CD14-positive monocyte (primary cell): ENCODE measurements around the gene GUSB. TPM values are rescaled to one million over a fixed set of nuclear protein-coding genes. Genes with fewer than 3 reads are reported as not detected.

Experiments used
- DNase-seq, 3 donors: peaks; one replicate each; pipeline ENCODE4 v3.0.0-alpha.2; 2011 to 2022
- H2AFZ ChIP-seq: 2 replicates; pipeline ENCODE4 v1.6.0; 2012; ENCODE audit warnings: mild to moderate bottlenecking, low read depth, low read length, inconsistent platforms; ENCODE audit not compliant: insufficient read depth, poor library complexity, severe bottlenecking
- H3K27ac ChIP-seq, 2 donors: 1 replicate in 1 of 2; 2 replicates in 1 of 2; pipeline ENCODE4 v1.5.1; 2012 to 2013; ENCODE audit warnings: low read length in 2 of 2, control low read depth in 1 of 2, inconsistent platforms in 1 of 2, low read depth in 1 of 2, mild to moderate bottlenecking in 1 of 2
- H3K27me3 ChIP-seq, 2 donors: one replicate each; pipeline versions ENCODE4 v1.6.0 to v1.6.1; 2011 to 2013; ENCODE audit warnings: low read length in 2 of 2; ENCODE audit not compliant: control insufficient read depth in 2 of 2, insufficient read depth in 2 of 2
- H3K36me3 ChIP-seq, 2 donors: replicated peaks in 1 of 2; 1 replicate in 1 of 2; 2 replicates in 1 of 2; pipeline versions ENCODE4 v1.5.1 to v1.6.1; 2012 to 2013; ENCODE audit warnings: low read length in 2 of 2, control low read depth in 1 of 2, inconsistent platforms in 1 of 2, mild to moderate bottlenecking in 1 of 2; ENCODE audit not compliant: insufficient read depth in 2 of 2, control insufficient read depth in 1 of 2
- H3K4me1 ChIP-seq, 2 donors: 1 replicate in 1 of 2; 2 replicates in 1 of 2; pipeline versions ENCODE4 v1.5.1 to v1.6.1; 2012 to 2013; ENCODE audit warnings: low read length in 2 of 2, control low read depth in 1 of 2, inconsistent platforms in 1 of 2, mild to moderate bottlenecking in 1 of 2, moderate library complexity in 1 of 2; ENCODE audit not compliant: insufficient read depth in 2 of 2, control insufficient read depth in 1 of 2
- H3K4me2 ChIP-seq: replicated peaks from 2 replicates; pipeline ENCODE3; 2012; ENCODE audit warnings: low read length, moderate library complexity, mild to moderate bottlenecking; ENCODE audit not compliant: poor library complexity, severe bottlenecking; ENCODE audit errors: extremely low read depth
- H3K4me3 ChIP-seq, 3 experiments: fragments of 200-600 bp in 1 of 3; sonication (generic) in 1 of 3; replicated peaks in 1 of 3; 1 replicate in 2 of 3; 2 replicates in 1 of 3; pipeline ENCODE4 v1.5.1; 2011 to 2013; ENCODE audit warnings: low read length in 3 of 3, mild to moderate bottlenecking in 3 of 3, control low read depth in 2 of 3, low read depth in 2 of 3, inconsistent platforms in 1 of 3, moderate library complexity in 1 of 3
- H3K79me2 ChIP-seq: 2 replicates; pipeline ENCODE4 v1.6.0; 2012; ENCODE audit warnings: mild to moderate bottlenecking, control low read depth, inconsistent platforms, low read length, moderate library complexity; ENCODE audit not compliant: insufficient read depth
- H3K9ac ChIP-seq: 2 replicates; pipeline ENCODE4 v1.6.0; 2017; ENCODE audit warnings: low read length, mild to moderate bottlenecking; ENCODE audit not compliant: insufficient read depth, poor library complexity, severe bottlenecking
- H3K9me3 ChIP-seq, 2 donors: replicated peaks in 1 of 2; 1 replicate in 1 of 2; 2 replicates in 1 of 2; pipeline versions ENCODE4 v1.5.1 to v1.6.1; 2012 to 2013; ENCODE audit warnings: low read length in 2 of 2, control low read depth in 1 of 2; ENCODE audit not compliant: control insufficient read depth in 1 of 2, insufficient read depth in 1 of 2
- H4K20me1 ChIP-seq: 2 replicates; pipeline ENCODE4 v1.6.0; 2012; ENCODE audit warnings: mild to moderate bottlenecking, low read length, control low read depth, moderate library complexity; ENCODE audit not compliant: insufficient read depth
- H3K27ac Mint-ChIP-seq, 7 donors: one replicate each; pipeline ENCODE4 v1.8.0; 2020; ENCODE audit warnings: mild to moderate bottlenecking in 7 of 7, mixed read lengths in 7 of 7, moderate library complexity in 6 of 7, inconsistent platforms in 2 of 7
- H3K27me3 Mint-ChIP-seq, 3 donors: one replicate each; pipeline ENCODE4 v1.8.0; 2021 to 2022; ENCODE audit warnings: low read depth in 3 of 3, mild to moderate bottlenecking in 3 of 3, mixed read lengths in 3 of 3, moderate library complexity in 3 of 3, inconsistent platforms in 1 of 3
- H3K36me3 Mint-ChIP-seq, 2 donors: one replicate each; pipeline ENCODE4 v1.8.0; 2020; ENCODE audit warnings: mixed read lengths in 2 of 2, inconsistent platforms in 1 of 2, mild to moderate bottlenecking in 1 of 2
- H3K4me1 Mint-ChIP-seq: one replicate; pipeline ENCODE4 v1.8.0; 2020; ENCODE audit warnings: mild to moderate bottlenecking, mixed read lengths
- H3K4me3 Mint-ChIP-seq, 2 donors: one replicate each; pipeline ENCODE4 v1.8.0; 2020; ENCODE audit warnings: mild to moderate bottlenecking in 2 of 2, mixed read lengths in 2 of 2, moderate library complexity in 1 of 2
- H3K9me3 Mint-ChIP-seq, 7 donors: one replicate each; pipeline ENCODE4 v1.8.0; 2020 to 2022; ENCODE audit warnings: mixed read lengths in 7 of 7, mild to moderate bottlenecking in 6 of 7, moderate library complexity in 6 of 7, inconsistent platforms in 2 of 7
- WGBS: methylation state at CpG from one replicate; pipeline ENCODE4 v1.1.5; 2013; ENCODE audit warnings: missing lambda C conversion rate; ENCODE audit not compliant: insufficient coverage; 5-methylcytosine and 5-hydroxymethylcytosine counted together
- intact Hi-C, 2 donors: fragments of 100-400 bp; cut with micrococcal nuclease; formaldehyde crosslinking; loops; one replicate each; pipeline versions ENCODE4 v1.15.0 to v1.15.1; 2023
- polyA plus RNA-seq, 3 donors: library from polyadenylated mRNA; depleted of rRNA in 1 of 3; unstranded in 2 of 3; stranded (reverse) in 1 of 3; fragments of 300-500 nt in 2 of 3; fragments of >200 nt in 1 of 3; fragmentation: Illumina TruSeq in 2 of 3; gene quantifications; 1 replicate in 2 of 3; 2 replicates in 1 of 3; pipeline ENCODE4 v1.2.3, GENCODE V29; 2012 to 2021
- TF ChIP-seq, protein P1 (sequence below): fragments of 200-600 bp; IDR thresholded peaks from one replicate; pipeline ENCODE4 v1.8.0; 2022; ENCODE audit warnings: antibody characterized with exemption, mild to moderate bottlenecking

GUSB gene
- polyA plus RNA-seq, 3 donors: 113 to 121 (median 115) TPM

DNA sequence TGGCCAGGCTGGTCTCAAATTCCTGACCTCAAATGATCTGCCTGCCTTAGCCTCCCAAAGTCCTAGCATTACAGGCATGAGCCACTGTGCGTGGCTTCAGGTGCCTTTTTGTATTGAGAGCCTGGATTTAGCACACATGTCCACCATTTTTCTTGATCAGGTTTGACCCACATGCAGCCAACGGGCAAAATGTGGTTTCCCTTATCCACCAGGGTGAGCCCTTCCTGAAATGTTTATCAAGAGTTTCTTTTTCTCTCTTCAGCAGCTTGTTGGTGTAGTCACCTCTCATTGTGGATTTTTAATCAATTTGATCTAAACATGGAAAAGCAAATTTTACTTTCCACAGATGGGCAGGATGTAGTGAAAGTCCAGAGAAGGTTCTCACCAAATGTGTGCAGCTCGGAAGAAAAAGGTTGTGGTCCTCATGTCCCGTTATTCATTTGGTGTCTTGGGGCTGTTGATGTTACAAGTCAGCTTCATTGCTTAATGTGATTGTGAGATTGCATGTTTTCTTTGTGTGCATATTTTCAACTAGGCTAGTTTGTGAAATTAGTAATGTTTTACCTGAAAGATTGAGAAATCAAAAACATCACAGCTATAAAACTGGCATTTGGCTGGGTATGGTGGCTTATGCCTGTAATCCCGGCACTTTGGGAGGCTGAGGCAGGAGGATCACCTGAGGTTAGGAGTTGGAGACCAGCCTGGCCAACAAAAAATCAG is 28.9 kb downstream of the GUSB start:
- no peak overlapping the region for H3K9ac ChIP-seq
- no peaks in the 10 kb centered on the region for H3K9me3 Mint-ChIP-seq
- peak overlapping the region in 4 of 7 donors; percentile 4 to 65 (median 38) for H3K27ac Mint-ChIP-seq

DNA sequence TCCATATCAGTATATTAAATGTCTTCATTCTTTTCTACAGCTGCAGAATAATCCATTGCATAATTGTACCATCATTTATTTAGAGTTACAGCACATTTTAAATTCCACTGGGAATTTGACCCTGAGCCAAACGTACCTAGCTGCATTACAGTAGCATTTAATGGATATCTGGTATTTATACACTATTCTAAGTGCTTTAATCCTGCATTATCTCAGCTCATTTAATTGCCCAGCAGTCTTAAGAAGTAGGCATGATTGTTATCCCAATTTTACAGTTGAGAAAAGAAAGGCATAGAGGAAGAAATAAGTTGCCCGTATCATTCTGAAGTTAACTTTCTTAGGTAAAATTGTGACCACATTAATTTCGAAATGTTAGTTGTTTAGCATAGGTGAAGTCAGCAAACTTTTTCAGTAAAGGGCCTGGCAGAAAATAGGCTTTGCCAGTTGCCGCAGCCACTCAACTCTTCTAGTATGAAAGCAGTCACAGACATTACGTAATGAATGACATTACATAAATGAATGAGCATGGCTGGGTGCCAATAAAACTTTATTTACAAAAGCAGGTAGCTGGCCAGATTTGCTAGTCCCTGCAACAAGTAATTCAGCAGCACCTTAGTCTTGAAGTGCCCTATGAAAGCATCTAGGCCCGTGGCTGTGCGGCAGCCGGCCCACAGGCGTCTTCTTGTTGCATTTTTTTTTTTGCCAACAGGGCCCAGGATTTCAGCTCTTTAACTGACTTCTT is 30.0 kb downstream of the GUSB start:
- H4K20me1 ChIP-seq: no peaks in the 10 kb centered on the region
- H3K27ac Mint-ChIP-seq: no peak overlapping the region
- TF ChIP-seq, protein P1, sequence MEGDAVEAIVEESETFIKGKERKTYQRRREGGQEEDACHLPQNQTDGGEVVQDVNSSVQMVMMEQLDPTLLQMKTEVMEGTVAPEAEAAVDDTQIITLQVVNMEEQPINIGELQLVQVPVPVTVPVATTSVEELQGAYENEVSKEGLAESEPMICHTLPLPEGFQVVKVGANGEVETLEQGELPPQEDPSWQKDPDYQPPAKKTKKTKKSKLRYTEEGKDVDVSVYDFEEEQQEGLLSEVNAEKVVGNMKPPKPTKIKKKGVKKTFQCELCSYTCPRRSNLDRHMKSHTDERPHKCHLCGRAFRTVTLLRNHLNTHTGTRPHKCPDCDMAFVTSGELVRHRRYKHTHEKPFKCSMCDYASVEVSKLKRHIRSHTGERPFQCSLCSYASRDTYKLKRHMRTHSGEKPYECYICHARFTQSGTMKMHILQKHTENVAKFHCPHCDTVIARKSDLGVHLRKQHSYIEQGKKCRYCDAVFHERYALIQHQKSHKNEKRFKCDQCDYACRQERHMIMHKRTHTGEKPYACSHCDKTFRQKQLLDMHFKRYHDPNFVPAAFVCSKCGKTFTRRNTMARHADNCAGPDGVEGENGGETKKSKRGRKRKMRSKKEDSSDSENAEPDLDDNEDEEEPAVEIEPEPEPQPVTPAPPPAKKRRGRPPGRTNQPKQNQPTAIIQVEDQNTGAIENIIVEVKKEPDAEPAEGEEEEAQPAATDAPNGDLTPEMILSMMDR: no peak
- no peaks in the 10 kb centered on the region for H3K9me3 ChIP-seq
- H3K4me3 Mint-ChIP-seq: no peak overlapping the region
- no peaks in the 10 kb centered on the region for H3K79me2 ChIP-seq
- H3K27ac ChIP-seq: no peak overlapping the region
- peaks cover 12 to 30% of the 10 kb centered on the region in 2 donors for H3K36me3 ChIP-seq
- H3K9ac ChIP-seq: no peak overlapping the region
- H3K4me1 ChIP-seq: no peaks in the 10 kb centered on the region
- WGBS: 91% methylated on average over 4 of the region's 9 CpGs
- DNase-seq: no peak
- no peaks in the 10 kb centered on the region for H3K9me3 Mint-ChIP-seq
- H3K36me3 Mint-ChIP-seq: peaks cover 14 to 16% of the 10 kb centered on the region in 2 donors
- H3K27me3 ChIP-seq: no peaks in the 10 kb centered on the region
- H3K4me2 ChIP-seq: no peak overlapping the region
- no peak overlapping the region for H3K4me3 ChIP-seq
- H3K27me3 Mint-ChIP-seq: no peaks in the 10 kb centered on the region
- intact Hi-C loops: no loop called here
- H2AFZ ChIP-seq: no peak overlapping the region
- H3K4me1 Mint-ChIP-seq: no peaks in the 10 kb centered on the region

More for the DNA sequence above, 28.9 kb downstream of the GUSB start:
- H3K4me1 ChIP-seq: no peaks in the 10 kb centered on the region
- peak overlapping the region in 1 of 2 donors; percentile 31 for H3K27ac ChIP-seq
- DNase-seq: no peak
- H3K9me3 ChIP-seq: no peaks in the 10 kb centered on the region
- no peak overlapping the region for H3K4me3 Mint-ChIP-seq
- no peaks in the 10 kb centered on the region for H3K27me3 Mint-ChIP-seq
- intact Hi-C loops: no loop called here
- no peak overlapping the region for H3K4me3 ChIP-seq
- TF ChIP-seq, protein P1: no peak
- no peaks in the 10 kb centered on the region for H3K79me2 ChIP-seq
- no peak overlapping the region for H2AFZ ChIP-seq
- no peaks in the 10 kb centered on the region for H3K4me1 Mint-ChIP-seq
- peaks cover 17 to 24% of the 10 kb centered on the region in 2 donors for H3K36me3 Mint-ChIP-seq
- peaks cover 12 to 34% of the 10 kb centered on the region in 2 donors for H3K36me3 ChIP-seq
- H4K20me1 ChIP-seq: no peaks in the 10 kb centered on the region
- no peak overlapping the region for H3K4me2 ChIP-seq
- 76% methylated on average over 4 of the region's 5 CpGs for WGBS
- no peaks in the 10 kb centered on the region for H3K27me3 ChIP-seq
